Stomach (tissue), 4 donors: Measurements from ENCODE around the gene GADD45A.
"Not testable (repeated sequence)": the region's sequence is repeated elsewhere in the genome, so short reads cannot be mapped to it uniquely, and the experiment has no call there.

Source experiments
- EP300 ChIP-seq: sonication (generic); formaldehyde crosslinking; IDR thresholded peaks from one replicate; pipeline ENCODE4 v1.6.1; 2017; ENCODE audit warnings: antibody characterized with exemption
- POLR2A ChIP-seq, 4 donors: fragments of 450-650 bp; IDR thresholded peaks; one replicate each; pipeline ENCODE4 v1.6.1; 2016; ENCODE audit warnings: antibody characterized with exemption in 4 of 4, control low read depth in 2 of 4, mild to moderate bottlenecking in 1 of 4, moderate library complexity in 1 of 4
- POLR2AphosphoS5 ChIP-seq, 3 donors: sonication (generic); formaldehyde crosslinking; IDR thresholded peaks; one replicate each; pipeline ENCODE4 v1.6.1; 2016; ENCODE audit warnings: antibody characterized with exemption in 3 of 3
- TF ChIP-seq, protein P1 (sequence below), 7 experiments: fragments of 450-650 bp in 4 of 7; fragments of 200-600 bp in 3 of 7; sonication (generic) in 3 of 7; IDR thresholded peaks; one replicate each; pipeline ENCODE4 v1.5.1; 2016 to 2019; ENCODE audit warnings: antibody characterized with exemption in 7 of 7, control low read depth in 2 of 7, mild to moderate bottlenecking in 1 of 7

DNA sequence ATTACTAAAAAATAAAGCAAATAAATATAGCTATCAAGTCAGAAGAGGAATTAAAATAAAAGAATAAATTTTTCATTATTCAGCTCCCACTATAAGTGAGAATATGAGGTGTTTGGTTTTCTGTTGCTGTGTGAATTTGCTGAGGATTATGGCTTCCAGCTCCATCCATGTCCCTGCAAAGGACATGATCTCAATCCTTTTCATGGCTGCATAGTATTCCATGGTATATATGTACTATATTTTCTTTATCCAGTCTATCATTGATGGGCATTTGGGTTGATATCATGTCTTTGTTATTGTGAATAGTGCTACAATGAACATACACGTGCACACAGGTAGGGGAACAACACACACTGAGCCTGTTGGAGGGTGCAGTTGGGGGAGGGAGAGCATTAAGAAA lies 27.8 kb upstream of the GADD45A start:
- TF ChIP-seq POLR2A (IDR thresholded peaks at IDR 0.05); POLR2AphosphoS5 (IDR thresholded peaks at IDR 0.05); EP300: not testable (repeated sequence)
- TF ChIP-seq, protein P1, sequence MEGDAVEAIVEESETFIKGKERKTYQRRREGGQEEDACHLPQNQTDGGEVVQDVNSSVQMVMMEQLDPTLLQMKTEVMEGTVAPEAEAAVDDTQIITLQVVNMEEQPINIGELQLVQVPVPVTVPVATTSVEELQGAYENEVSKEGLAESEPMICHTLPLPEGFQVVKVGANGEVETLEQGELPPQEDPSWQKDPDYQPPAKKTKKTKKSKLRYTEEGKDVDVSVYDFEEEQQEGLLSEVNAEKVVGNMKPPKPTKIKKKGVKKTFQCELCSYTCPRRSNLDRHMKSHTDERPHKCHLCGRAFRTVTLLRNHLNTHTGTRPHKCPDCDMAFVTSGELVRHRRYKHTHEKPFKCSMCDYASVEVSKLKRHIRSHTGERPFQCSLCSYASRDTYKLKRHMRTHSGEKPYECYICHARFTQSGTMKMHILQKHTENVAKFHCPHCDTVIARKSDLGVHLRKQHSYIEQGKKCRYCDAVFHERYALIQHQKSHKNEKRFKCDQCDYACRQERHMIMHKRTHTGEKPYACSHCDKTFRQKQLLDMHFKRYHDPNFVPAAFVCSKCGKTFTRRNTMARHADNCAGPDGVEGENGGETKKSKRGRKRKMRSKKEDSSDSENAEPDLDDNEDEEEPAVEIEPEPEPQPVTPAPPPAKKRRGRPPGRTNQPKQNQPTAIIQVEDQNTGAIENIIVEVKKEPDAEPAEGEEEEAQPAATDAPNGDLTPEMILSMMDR (IDR thresholded peaks at IDR 0.05) = not testable (repeated sequence)
